GM21423 (cell line): Measurements from ENCODE around the gene KRTAP10-6.
"Not testable (repeated sequence)": the region's sequence is repeated elsewhere in the genome, so short reads cannot be mapped to it uniquely, and the experiment has no call there.

Source experiments
- ATAC-seq: cut with Tn5 transposase; IDR thresholded peaks from one replicate; pipeline ENCODE4 v1.9.1; 2021; ENCODE audit warnings: mild to moderate bottlenecking, moderate library complexity; ENCODE audit not compliant: unreplicated experiment

The KRTAP10-6 gene

GRCh38 chr21:44579833-44580144 lies 12.5 kb downstream of the KRTAP10-6 start:
- no peak for ATAC-seq

GRCh38 chr21:44579056-44579832 lies 13.1 kb downstream of the KRTAP10-6 start:
- ATAC-seq = no peak

GRCh38 chr21:44578371-44579055 lies 13.8 kb downstream of the KRTAP10-6 start:
- ATAC-seq = no peak

GRCh38 chr21:44576025-44576420 lies 16.3 kb downstream of the KRTAP10-6 start:
- ATAC-seq = no peak

GRCh38 chr21:44575307-44576024 lies 16.8 kb downstream of the KRTAP10-6 start:
- no peak for ATAC-seq

GRCh38 chr21:44574457-44575306 lies 17.6 kb downstream of the KRTAP10-6 start:
- ATAC-seq = no peak

GRCh38 chr21:44573630-44574456 lies 18.5 kb downstream of the KRTAP10-6 start, which contains the start of gene KRTAP10-4:
KRTAP10-4 (plus strand) TSS chr21:44573729; CDS start chr21:44573759, 30 bp downstream.
- ATAC-seq = not testable (repeated sequence)

GRCh38 chr21:44572959-44573583 lies 19.2 kb downstream of the KRTAP10-6 start:
- no peak for ATAC-seq

GRCh38 chr21:44571844-44572782 lies 20.2 kb downstream of the KRTAP10-6 start:
- no peak for ATAC-seq

GRCh38 chr21:44571296-44571695 lies 21.0 kb downstream of the KRTAP10-6 start:
- ATAC-seq = no peak

GRCh38 chr21:44569861-44570517 lies 22.3 kb downstream of the KRTAP10-6 start:
- ATAC-seq = no peak

- no peak for ATAC-seq
Observed at GRCh38 chr21:44568667-44569556, 23.4 kb downstream of the KRTAP10-6 start.

GRCh38 chr21:44568261-44568660 lies 24.0 kb downstream of the KRTAP10-6 start:
- no peak for ATAC-seq

- ATAC-seq = no peak
Observed at GRCh38 chr21:44567481-44568171, 24.7 kb downstream of the KRTAP10-6 start.

GRCh38 chr21:44566403-44566802 lies 25.9 kb downstream of the KRTAP10-6 start:
- ATAC-seq = no peak

GRCh38 chr21:44564886-44565598 lies 27.3 kb downstream of the KRTAP10-6 start:
- ATAC-seq = no peak
